Activated naive CD4-positive, alpha-beta T cell treated with anti-CD3 and anti-CD28 coated beads, Interleukin-2, amount 10 ng/mL, durations not matched to agents 7 days and 5 days (primary cell): ENCODE results near the gene PARD6A.

Experiments used
- CTCF ChIA-PET: fragments of 350-600 bp; sonication (Branson Sonifier 250); formaldehyde crosslinking; loops from one replicate; lab custom pipeline; 2021; ENCODE audit warnings: antibody characterized with exemption; lab: Charles Lee
- DNase-seq: peaks from one replicate; pipeline ENCODE4 v3.0.0-alpha.2; 2020
- H3K27ac Mint-ChIP-seq: one replicate; pipeline ENCODE4 v1.8.0; 2021; ENCODE audit warnings: mild to moderate bottlenecking, moderate library complexity, mixed read lengths
- H3K27me3 Mint-ChIP-seq: one replicate; pipeline ENCODE4 v1.8.0; 2021; ENCODE audit warnings: mild to moderate bottlenecking, mixed read lengths
- H3K36me3 Mint-ChIP-seq: one replicate; pipeline ENCODE4 v1.8.0; 2021; ENCODE audit warnings: mixed read lengths
- H3K4me1 Mint-ChIP-seq: one replicate; pipeline ENCODE4 v1.8.0; 2021; ENCODE audit warnings: mixed read lengths
- H3K4me3 Mint-ChIP-seq: one replicate; pipeline ENCODE4 v1.8.0; 2021; ENCODE audit warnings: mild to moderate bottlenecking, moderate library complexity, mixed read lengths
- H3K9me3 Mint-ChIP-seq: one replicate; pipeline ENCODE4 v1.8.0; 2021; ENCODE audit warnings: mixed read lengths

The PARD6A gene

DNA sequence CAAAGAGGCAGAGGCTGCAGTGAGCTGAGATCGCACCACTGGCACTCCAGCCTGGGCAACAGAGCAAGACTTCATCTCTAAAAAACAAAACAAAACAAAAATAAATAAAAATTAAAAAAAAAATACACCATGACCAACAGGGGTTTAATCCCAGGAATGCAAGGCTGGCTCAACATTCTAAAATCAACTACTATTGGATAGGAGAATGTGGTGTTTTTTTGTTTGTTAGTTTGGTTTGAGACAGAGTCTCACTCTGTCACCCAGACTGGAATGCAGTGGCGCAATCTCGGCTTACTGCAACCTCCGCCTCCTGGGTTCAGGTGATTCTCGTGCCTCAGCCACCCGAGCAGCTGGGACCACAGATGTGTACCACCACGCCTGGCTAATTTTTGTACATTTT lies 38.5 kb downstream of the PARD6A start:
- CTCF ChIA-PET, result no interaction called here
- no peak overlapping the region for H3K27ac Mint-ChIP-seq

DNA sequence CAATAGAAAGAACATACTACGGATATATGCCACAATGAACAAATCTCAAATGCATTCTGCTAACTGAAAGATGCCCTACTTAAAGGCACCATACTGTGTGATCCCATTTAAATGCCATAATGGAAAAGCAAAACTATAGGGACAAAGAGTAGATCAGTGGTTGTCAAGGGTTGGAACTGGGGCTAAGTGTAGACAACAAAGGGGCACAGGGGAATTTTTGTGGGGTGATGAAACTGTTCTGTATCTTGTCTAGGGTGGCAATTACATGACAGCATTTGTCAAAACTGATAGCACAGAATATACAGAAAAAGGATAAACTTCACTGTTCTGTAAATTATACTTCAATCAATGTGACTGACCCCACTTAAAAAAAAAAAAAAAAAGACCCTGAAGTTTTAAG lies 40.7 kb downstream of the PARD6A start:
- no peak for DNase-seq
- H3K27ac Mint-ChIP-seq, result no peak overlapping the region
- H3K27me3 Mint-ChIP-seq, result no peaks in the 10 kb centered on the region
- H3K9me3 Mint-ChIP-seq, result no peaks in the 10 kb centered on the region
- no peak overlapping the region for H3K4me3 Mint-ChIP-seq
- CTCF ChIA-PET, result no interaction called here
- H3K36me3 Mint-ChIP-seq, result peaks cover 9% of the 10 kb centered on the region
- peaks cover 22% of the 10 kb centered on the region for H3K4me1 Mint-ChIP-seq

More for the DNA sequence above, 38.5 kb downstream of the PARD6A start:
- DNase-seq, result no peak
- H3K4me1 Mint-ChIP-seq, result peaks cover 17% of the 10 kb centered on the region
- H3K9me3 Mint-ChIP-seq, result no peaks in the 10 kb centered on the region
- H3K27me3 Mint-ChIP-seq, result no peaks in the 10 kb centered on the region
- H3K36me3 Mint-ChIP-seq, result peaks cover 9% of the 10 kb centered on the region
- no peak overlapping the region for H3K4me3 Mint-ChIP-seq

DNA sequence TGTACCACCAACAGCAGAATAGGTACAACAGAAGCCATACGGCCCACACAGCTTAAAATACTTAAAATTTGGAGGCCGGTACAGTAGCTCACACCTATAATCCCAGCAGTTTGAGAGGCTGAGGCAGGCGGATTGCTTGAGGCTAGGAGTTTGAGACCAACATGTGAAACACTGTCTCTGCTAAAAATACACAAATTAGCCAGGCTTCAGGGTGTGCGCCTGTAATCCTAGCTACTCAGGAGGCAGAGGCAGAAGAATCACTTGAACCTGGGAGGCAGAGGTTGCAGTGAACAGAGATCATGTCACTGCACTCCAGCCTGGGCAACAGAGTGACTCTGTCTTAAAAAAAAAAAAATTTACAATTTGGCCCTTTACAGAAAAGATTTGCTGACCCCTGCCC lies 41.4 kb downstream of the PARD6A start:
- CTCF ChIA-PET, result no interaction called here
- DNase-seq, result no peak
- Mint-ChIP-seq H3K9me3 (no peaks in the 10 kb centered on the region), H3K27ac (no peak overlapping the region), H3K4me3 (no peak overlapping the region), H3K4me1 (peaks cover 22% of the 10 kb centered on the region), H3K36me3 (peaks cover 9% of the 10 kb centered on the region), H3K27me3 (no peaks in the 10 kb centered on the region)

DNA sequence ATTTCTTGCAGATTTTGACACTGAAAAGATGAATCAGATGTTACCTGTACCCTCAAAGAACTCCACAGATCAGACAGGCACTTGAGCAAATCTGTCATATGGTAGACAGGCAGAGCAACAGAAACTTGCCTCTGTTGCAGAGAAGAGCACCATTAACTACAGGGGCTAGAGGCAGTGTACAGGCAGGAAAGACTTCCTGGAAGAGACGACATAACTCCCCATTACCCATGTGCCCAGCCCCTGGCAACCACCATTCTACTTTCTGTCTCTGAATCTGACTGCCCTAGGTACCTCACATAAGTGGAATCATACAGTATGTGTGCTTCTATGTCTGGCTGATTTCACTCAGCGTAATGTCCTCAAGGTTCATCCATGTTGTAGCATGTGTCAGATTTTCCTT lies 42.9 kb downstream of the PARD6A start:
- Mint-ChIP-seq H3K4me1 (peaks cover 22% of the 10 kb centered on the region), H3K9me3 (no peaks in the 10 kb centered on the region), H3K27me3 (no peaks in the 10 kb centered on the region), H3K27ac (peak overlapping the region; percentile 89), H3K4me3 (no peak overlapping the region), H3K36me3 (peaks cover 1% of the 10 kb centered on the region)
- CTCF ChIA-PET, result no interaction called here
- DNase-seq, result peak; percentile 45

DNA sequence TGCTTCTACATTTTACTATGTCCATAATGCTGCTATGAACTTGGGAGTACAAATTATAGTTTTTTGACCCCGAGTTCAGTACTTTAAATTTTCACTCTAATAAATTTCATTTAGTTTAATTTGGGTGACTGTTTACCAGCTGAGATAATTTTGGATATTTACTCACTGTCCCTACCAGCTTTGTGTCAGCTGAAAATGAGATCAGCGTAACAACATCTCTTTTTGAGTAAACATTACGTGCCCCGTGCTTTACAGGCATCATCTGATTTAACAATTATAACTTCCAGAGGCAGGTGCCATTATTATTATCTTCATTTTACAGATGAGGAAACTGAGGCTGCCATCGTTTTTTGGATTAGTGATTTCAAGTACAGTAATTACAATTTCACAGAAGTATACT lies 43.4 kb downstream of the PARD6A start:
- no peaks in the 10 kb centered on the region for H3K36me3 Mint-ChIP-seq
- H3K4me3 Mint-ChIP-seq, result no peak overlapping the region
- no peak for DNase-seq
- no peak overlapping the region for H3K27ac Mint-ChIP-seq
- H3K9me3 Mint-ChIP-seq, result no peaks in the 10 kb centered on the region
- CTCF ChIA-PET, result no interaction called here
- peaks cover 22% of the 10 kb centered on the region for H3K4me1 Mint-ChIP-seq
- no peaks in the 10 kb centered on the region for H3K27me3 Mint-ChIP-seq

DNA sequence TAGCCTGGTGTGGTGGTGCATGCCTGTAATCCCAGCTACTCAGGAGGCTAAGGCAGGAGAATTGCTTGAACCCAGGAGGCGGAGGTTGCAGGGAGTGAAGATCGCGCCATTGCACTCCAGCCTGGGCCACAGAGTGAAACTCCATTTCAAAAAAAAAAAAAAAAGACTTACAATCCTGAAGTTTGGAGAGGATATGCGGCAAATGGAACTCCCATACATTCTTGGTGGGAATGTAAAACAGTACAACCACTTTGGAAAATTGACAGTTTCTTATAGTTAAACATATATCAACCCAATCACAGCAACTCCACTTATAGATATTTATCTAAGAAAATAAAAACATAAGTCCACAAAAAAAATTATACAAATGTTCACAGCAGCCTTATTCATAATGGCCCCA lies 46.5 kb downstream of the PARD6A start:
- CTCF ChIA-PET, result no interaction called here
- no peaks in the 10 kb centered on the region for H3K27me3 Mint-ChIP-seq
- H3K36me3 Mint-ChIP-seq, result peaks cover 4% of the 10 kb centered on the region
- no peaks in the 10 kb centered on the region for H3K9me3 Mint-ChIP-seq
- no peak overlapping the region for H3K27ac Mint-ChIP-seq
- no peak for DNase-seq
- no peak overlapping the region for H3K4me3 Mint-ChIP-seq
- H3K4me1 Mint-ChIP-seq, result peaks cover 19% of the 10 kb centered on the region

DNA sequence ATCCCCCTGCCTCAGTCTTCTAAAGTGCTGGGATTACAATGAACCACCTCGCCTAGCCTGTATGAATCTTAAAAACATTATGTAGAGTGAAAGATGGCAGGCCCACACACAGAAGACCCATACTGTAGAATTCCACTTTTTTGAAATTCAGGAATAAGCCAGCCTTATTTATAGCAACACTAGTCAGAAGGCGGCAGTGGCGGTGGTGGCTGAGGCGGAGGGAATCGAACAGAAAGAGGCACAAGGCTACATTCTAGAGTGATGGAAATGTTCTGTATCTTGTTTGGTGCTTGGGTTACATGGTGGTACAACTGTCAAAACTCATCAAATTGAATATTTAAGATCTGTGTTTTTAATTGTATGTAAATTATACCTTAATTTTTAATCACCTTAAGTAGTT lies 47.0 kb downstream of the PARD6A start:
- Mint-ChIP-seq H3K27me3 (no peaks in the 10 kb centered on the region), H3K4me1 (peaks cover 19% of the 10 kb centered on the region), H3K9me3 (no peaks in the 10 kb centered on the region), H3K4me3 (no peak overlapping the region), H3K27ac (no peak overlapping the region), H3K36me3 (peaks cover 4% of the 10 kb centered on the region)
- DNase-seq, result no peak
- CTCF ChIA-PET, result interaction anchor here (0.7 kb wide), 1 partner anchor 109 kb away, joined by 5 read pairs; no protein-coding TSS in a partner anchor

DNA sequence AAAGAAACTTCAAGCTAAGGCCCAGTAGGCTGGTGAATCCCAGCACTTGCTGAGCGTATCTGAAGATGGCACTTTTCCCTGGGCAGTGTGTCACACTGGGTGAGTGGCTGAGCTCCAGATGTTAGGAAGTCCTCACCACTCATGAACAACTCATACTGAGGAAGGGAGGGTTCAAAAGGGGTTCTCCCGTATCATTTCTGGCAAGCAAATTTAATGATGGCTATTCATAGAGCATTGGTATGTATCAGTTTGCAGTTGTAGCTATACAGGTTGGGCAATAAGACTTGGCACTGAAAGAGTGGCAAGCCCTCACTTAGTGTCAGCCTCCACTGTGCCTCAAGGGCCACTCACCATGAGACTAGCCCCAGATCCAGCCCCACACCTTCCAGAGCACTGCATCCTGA lies 47.6 kb downstream of the PARD6A start:
- DNase-seq, result no peak
- no peak overlapping the region for H3K4me3 Mint-ChIP-seq
- no peaks in the 10 kb centered on the region for H3K9me3 Mint-ChIP-seq
- no peaks in the 10 kb centered on the region for H3K27me3 Mint-ChIP-seq
- H3K36me3 Mint-ChIP-seq, result peaks cover 4% of the 10 kb centered on the region
- CTCF ChIA-PET, result interaction anchor here (0.7 kb wide), 1 partner anchor 108 kb away, joined by 5 read pairs; no protein-coding TSS in a partner anchor
- no peak overlapping the region for H3K27ac Mint-ChIP-seq
- H3K4me1 Mint-ChIP-seq, result peaks cover 13% of the 10 kb centered on the region

DNA sequence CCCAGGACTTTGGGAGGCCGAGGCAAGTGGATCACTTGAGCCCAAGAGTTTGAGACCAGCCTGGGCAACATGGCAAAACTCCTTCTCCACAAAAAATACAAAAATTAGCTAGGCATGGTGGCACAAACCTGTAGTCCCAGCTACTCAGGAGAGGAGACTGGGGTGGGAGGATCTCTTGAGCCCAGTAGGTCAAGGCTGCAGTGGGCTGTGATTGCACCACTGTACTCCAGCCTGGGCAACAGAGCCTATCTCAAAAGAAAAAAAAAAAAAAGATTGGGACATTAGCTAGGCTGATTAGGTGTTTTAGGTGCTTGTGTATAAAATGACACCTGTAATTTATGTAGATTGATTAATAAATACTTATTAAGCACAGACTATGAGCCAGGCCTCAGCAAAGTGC lies 48.3 kb downstream of the PARD6A start:
- Mint-ChIP-seq H3K9me3 (no peaks in the 10 kb centered on the region), H3K36me3 (peaks cover 4% of the 10 kb centered on the region), H3K4me1 (peaks cover 9% of the 10 kb centered on the region), H3K27me3 (no peaks in the 10 kb centered on the region), H3K4me3 (no peak overlapping the region), H3K27ac (no peak overlapping the region)
- CTCF ChIA-PET, result no interaction called here
- no peak for DNase-seq

DNA sequence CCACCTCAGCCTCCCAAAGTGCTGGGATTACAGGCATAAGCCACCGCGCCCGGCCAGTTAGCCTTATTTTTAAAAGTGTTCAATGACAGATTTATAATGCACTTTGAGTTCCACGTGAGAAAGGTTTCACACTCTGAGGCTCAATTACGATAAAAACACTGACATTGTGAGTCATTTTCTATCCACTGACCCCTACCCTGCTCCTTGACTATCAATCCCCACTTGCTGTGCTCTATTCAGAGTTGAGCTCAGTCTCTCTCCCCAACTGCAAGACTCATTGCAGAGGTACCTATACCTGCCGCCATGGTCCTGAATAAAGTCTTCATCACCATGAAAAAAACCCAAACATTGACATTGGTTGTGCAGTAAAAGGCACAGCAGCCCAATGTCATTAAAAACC lies 49.8 kb downstream of the PARD6A start:
- CTCF ChIA-PET, result no interaction called here
- no peaks in the 10 kb centered on the region for H3K27me3 Mint-ChIP-seq
- no peak overlapping the region for H3K4me3 Mint-ChIP-seq
- H3K27ac Mint-ChIP-seq, result no peak overlapping the region
- H3K4me1 Mint-ChIP-seq, result peaks cover 3% of the 10 kb centered on the region
- H3K9me3 Mint-ChIP-seq, result no peaks in the 10 kb centered on the region
- DNase-seq, result no peak
- peaks cover 4% of the 10 kb centered on the region for H3K36me3 Mint-ChIP-seq
